Hepatocyte (in vitro differentiated cells): ENCODE measurements around the gene HYAL1. TPM values are rescaled to one million over a fixed set of nuclear protein-coding genes. Genes with fewer than 3 reads are reported as not detected.

Experiments used
- DNase-seq: peaks from one replicate; pipeline ENCODE4 v3.0.0-alpha.2; 2016; ENCODE audit warnings: low spot score
- H2AFZ ChIP-seq: fragments of 200-600 bp; sonication (generic); 2 replicates; pipeline ENCODE4 v1.6.0; 2016; ENCODE audit warnings: antibody characterized with exemption, mild to moderate bottlenecking
- H3K27ac ChIP-seq: fragments of 200-600 bp; sonication (generic); 2 replicates; pipeline ENCODE4 v1.5.1; 2016; ENCODE audit warnings: mild to moderate bottlenecking
- H3K27me3 ChIP-seq: fragments of 200-600 bp; sonication (generic); 2 replicates; pipeline ENCODE4 v1.6.1; 2016
- H3K36me3 ChIP-seq: fragments of 200-600 bp; sonication (generic); replicated peaks from 2 replicates; pipeline ENCODE4 v1.5.1; 2016; ENCODE audit warnings: low read depth; ENCODE audit not compliant: insufficient read depth
- H3K4me1 ChIP-seq: fragments of 200-600 bp; sonication (generic); 2 replicates; pipeline ENCODE4 v1.5.1; 2016; ENCODE audit warnings: mild to moderate bottlenecking, moderate library complexity; ENCODE audit not compliant: insufficient read depth
- H3K4me2 ChIP-seq: fragments of 200-600 bp; sonication (generic); 2 replicates; pipeline ENCODE4 v1.6.0; 2016
- H3K4me3 ChIP-seq: fragments of 200-600 bp; sonication (generic); 2 replicates; pipeline ENCODE4 v1.5.1; 2016; ENCODE audit warnings: mild to moderate bottlenecking
- H3K79me2 ChIP-seq: fragments of 200-600 bp; sonication (generic); 2 replicates; pipeline ENCODE4 v1.6.0; 2017; ENCODE audit warnings: mild to moderate bottlenecking
- H3K9me2 ChIP-seq: fragments of 200-600 bp; sonication (generic); replicated peaks from 2 replicates; pipeline ENCODE4 v1.6.0; 2017; ENCODE audit warnings: mild to moderate bottlenecking; ENCODE audit not compliant: insufficient read depth
- H3K9me3 ChIP-seq: fragments of 200-600 bp; sonication (generic); 2 replicates; pipeline ENCODE4 v1.5.1; 2016; ENCODE audit warnings: low read depth, mild to moderate bottlenecking
- H4K20me1 ChIP-seq: fragments of 200-600 bp; sonication (generic); 2 replicates; pipeline ENCODE4 v1.6.0; 2016; ENCODE audit warnings: mild to moderate bottlenecking; ENCODE audit not compliant: insufficient read depth, poor library complexity, severe bottlenecking
- CTCF ChIP-seq: fragments of 200-600 bp; sonication (generic); IDR thresholded peaks from 2 replicates; pipeline ENCODE4 v1.5.1; 2016; ENCODE audit warnings: antibody characterized with exemption, mild to moderate bottlenecking; ENCODE audit not compliant: poor library complexity
- EZH2 ChIP-seq: fragments of 200-600 bp; sonication (generic); IDR thresholded peaks from 2 replicates; pipeline ENCODE4 v1.6.1; 2016; ENCODE audit warnings: antibody characterized with exemption, mild to moderate bottlenecking, borderline replicate concordance
- EZH2phosphoT487 ChIP-seq: fragments of 200-600 bp; sonication (generic); IDR thresholded peaks from one replicate; pipeline ENCODE4 v1.6.1; 2018; ENCODE audit warnings: antibody characterized with exemption, mild to moderate bottlenecking, low read depth, moderate library complexity; ENCODE audit not compliant: unreplicated experiment, severe bottlenecking
- WGBS: methylation state at CpG from one replicate; pipeline ENCODE4 v1.1.6; 2016; ENCODE audit warnings: low lambda C conversion rate; ENCODE audit errors: missing lambda C conversion rate; 5-methylcytosine and 5-hydroxymethylcytosine counted together
- polyA plus RNA-seq: library from polyadenylated mRNA; unstranded; fragments of >200 nt; fragmentation: Nextera tagmentation; extraction: Ambion mirVana; gene quantifications from 2 replicates; pipeline ENCODE4 v1.2.1, GENCODE V29; 2016
- total RNA-seq: library from RNA; depleted of rRNA; stranded (reverse); fragments of >200 nt; gene quantifications from 2 replicates; pipeline ENCODE4 v1.2.3, GENCODE V29; 2014

Gene HYAL1
- total and polyA plus RNA-seq, 2 experiments from 2014 or later: 11.8 to 22.3 TPM

DNA sequence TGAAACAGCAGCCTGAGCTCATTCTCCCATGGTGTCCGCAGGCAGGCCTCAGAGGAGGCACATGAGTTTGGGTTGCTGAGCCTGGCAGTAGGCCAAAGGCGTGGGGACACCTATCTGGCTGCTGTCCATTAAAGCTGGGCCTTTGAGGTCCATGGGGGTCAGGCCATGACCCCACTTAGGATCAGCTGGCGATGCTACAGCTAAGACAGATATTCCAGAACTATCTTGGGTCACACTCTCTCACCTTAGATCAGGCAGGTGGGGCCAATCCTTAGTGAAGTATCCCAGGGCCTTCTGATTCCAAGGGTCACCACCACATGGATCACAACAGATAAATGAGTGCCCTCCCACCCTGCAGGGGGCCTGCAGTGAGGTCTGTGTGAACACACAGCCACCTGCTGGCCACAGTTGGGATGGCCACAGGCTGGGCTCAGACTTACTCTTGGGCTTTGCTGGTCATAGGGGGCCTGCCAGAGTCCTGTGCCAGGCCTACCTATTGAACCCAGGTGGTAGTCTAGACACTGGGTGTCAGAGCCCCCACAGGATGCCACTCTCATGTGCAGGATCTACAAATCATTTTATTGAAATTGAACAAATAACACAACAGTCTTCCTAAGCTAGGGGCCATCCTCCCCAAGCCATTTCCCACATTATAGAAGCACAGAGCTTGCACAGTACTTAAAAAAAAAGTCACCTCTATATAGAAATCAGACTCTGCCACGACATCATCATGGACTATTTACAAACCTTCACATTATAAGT, 21.2 kb upstream of the HYAL1 start:
- Histone ChIP-seq H3K9me3 (no peaks in the 10 kb centered on the region), H3K4me3 (no peak overlapping the region), H3K9me2 (no peaks in the 10 kb centered on the region), H2AFZ (no peak overlapping the region), H3K79me2 (peaks cover 33% of the 10 kb centered on the region), H3K27ac (peak overlapping the region; percentile 100), H3K4me2 (no peak overlapping the region), H3K36me3 (no peaks in the 10 kb centered on the region), H3K4me1 (peaks cover 33% of the 10 kb centered on the region), H3K27me3 (no peaks in the 10 kb centered on the region), H4K20me1 (peaks cover 2% of the 10 kb centered on the region)
- 78% methylated on average over 4 of the region's 4 CpGs for WGBS
- TF ChIP-seq CTCF (peak; percentile 74), EZH2phosphoT487 (no peak)
- peak; percentile 84 for DNase-seq

DNA sequence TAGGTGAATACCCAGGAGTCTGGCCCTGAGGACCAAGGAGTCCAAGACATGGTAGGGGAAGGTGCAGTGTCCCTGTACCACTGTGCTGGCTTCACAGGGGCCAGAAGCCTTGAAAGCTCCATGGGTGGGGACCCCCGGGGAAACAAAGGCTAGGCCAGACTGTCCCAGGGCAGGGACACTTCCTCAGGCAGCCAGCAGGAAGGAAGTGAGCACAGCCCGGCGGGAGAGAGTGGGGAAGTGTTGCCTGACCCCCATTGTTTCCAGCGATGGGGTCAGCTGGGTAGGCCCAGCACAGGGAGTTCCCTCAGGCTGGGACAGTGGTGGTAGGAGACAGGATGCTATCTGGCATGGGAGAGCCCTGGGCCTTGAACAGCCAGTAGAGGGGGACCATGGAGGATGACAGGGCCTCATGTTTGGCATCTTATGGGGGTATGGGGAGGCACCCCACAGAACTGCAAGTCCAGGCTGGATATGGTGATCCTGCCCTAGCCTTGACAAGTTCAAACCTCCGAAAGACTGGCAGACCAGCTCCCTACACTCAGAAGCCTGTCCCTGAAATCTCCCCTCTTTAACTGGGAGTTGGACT, 20.3 kb upstream of the HYAL1 start:
- H3K9me2 ChIP-seq: no peaks in the 10 kb centered on the region
- H3K36me3 ChIP-seq: no peaks in the 10 kb centered on the region
- no peak overlapping the region for H3K4me2 ChIP-seq
- peaks cover 41% of the 10 kb centered on the region for H3K4me1 ChIP-seq
- no peak overlapping the region for H3K4me3 ChIP-seq
- peaks cover 41% of the 10 kb centered on the region for H3K79me2 ChIP-seq
- H3K9me3 ChIP-seq: no peaks in the 10 kb centered on the region
- 86% methylated on average over 5 of the region's 5 CpGs for WGBS
- no peaks in the 10 kb centered on the region for H3K27me3 ChIP-seq
- H4K20me1 ChIP-seq: peaks cover 2% of the 10 kb centered on the region
- peak overlapping the region; percentile 100 for H3K27ac ChIP-seq
- TF ChIP-seq EZH2 (no peak), EZH2phosphoT487 (no peak), CTCF (no peak)
- DNase-seq: no peak
- no peak overlapping the region for H2AFZ ChIP-seq

DNA sequence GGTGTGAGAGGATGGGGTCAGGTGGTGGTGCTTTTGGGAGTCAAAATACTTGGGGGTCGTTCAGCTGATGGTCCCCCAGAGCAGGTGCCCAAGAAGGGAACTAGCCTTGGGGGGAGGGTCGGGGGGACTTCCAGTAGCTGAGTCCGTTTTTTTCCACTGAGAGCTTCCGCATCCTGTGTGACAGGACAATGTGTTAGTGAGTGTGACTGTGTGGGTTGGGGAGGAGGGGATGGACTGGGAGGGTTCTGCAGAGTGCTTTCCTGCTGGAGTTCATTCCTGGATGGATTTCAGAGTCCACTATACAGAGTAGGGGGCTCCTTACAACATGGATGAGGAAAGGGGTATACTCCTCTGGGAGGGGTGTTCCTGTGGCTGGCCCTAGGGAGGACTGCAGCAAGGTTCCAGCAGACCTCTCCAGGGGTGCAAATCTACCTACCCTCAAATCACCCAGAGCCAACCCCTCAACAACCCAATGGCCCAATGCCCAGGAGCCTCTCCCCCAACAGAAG, 19.8 kb upstream of the HYAL1 start:
- Histone ChIP-seq H3K27me3 (no peaks in the 10 kb centered on the region), H2AFZ (no peak overlapping the region), H4K20me1 (peaks cover 2% of the 10 kb centered on the region), H3K36me3 (no peaks in the 10 kb centered on the region), H3K4me1 (peaks cover 45% of the 10 kb centered on the region), H3K27ac (peak overlapping the region; percentile 100), H3K79me2 (peaks cover 46% of the 10 kb centered on the region), H3K9me3 (no peaks in the 10 kb centered on the region), H3K4me2 (peak overlapping the region; percentile 97), H3K9me2 (no peaks in the 10 kb centered on the region), H3K4me3 (no peak overlapping the region)
- no peak for DNase-seq
- WGBS: 70% methylated on average over 4 of the region's 4 CpGs
- no peak for TF ChIP-seq EZH2
- TF ChIP-seq EZH2phosphoT487: no peak
- no peak for TF ChIP-seq CTCF
